ENCODE data around the gene SPAG16.

- TF ChIP-seq GATA2 (IDR thresholded peaks at IDR 0.05; ENCODE audit: low read depth, low read length) (no peak), GATA3 (IDR thresholded peaks at IDR 0.05; ENCODE audit: low read depth, low read length) (no peak)
Observed at GRCh38 chr2:213751446-213751845, 467.2 kb downstream of the SPAG16 start.

Measured in SH-SY5Y (cell line).